Progenitor cell of endocrine pancreas (in vitro differentiated cells): ENCODE measurements around the gene DHRS4L2. TPM values are rescaled to one million over a fixed set of nuclear protein-coding genes. Genes with fewer than 3 reads are reported as not detected.
"Not testable (repeated sequence)": the region's sequence is repeated elsewhere in the genome, so short reads cannot be mapped to it uniquely, and the experiment has no call there.

ENCODE experiments used
- DNase-seq: peaks from one replicate; pipeline ENCODE4 v3.0.0; 2021; ENCODE audit warnings: low spot score; ENCODE audit not compliant: unreplicated experiment
- H3K27ac Mint-ChIP-seq: 2 replicates; pipeline ENCODE4 v1.8.0; 2021; ENCODE audit warnings: mild to moderate bottlenecking, moderate library complexity, mixed read lengths
- H3K27me3 Mint-ChIP-seq: 2 replicates; pipeline ENCODE4 v1.8.0; 2021; ENCODE audit warnings: mixed read lengths
- H3K36me3 Mint-ChIP-seq: 2 replicates; pipeline ENCODE4 v1.8.0; 2022; ENCODE audit warnings: mixed read lengths; ENCODE audit not compliant: insufficient read depth
- H3K4me1 Mint-ChIP-seq: 2 replicates; pipeline ENCODE4 v1.8.0; 2021; ENCODE audit warnings: low read depth, mixed read lengths
- H3K4me3 Mint-ChIP-seq: 2 replicates; pipeline ENCODE4 v1.8.0; 2021; ENCODE audit warnings: low read depth, mild to moderate bottlenecking, moderate library complexity, mixed read lengths
- H3K9me3 Mint-ChIP-seq: 2 replicates; pipeline ENCODE4 v1.8.0; 2021; ENCODE audit warnings: low read depth, mixed read lengths
- CTCF ChIP-seq: fragments of 200-600 bp; sonication (generic); IDR thresholded peaks from one replicate; pipeline ENCODE4 v1.5.0; 2021; ENCODE audit warnings: antibody characterized with exemption, mild to moderate bottlenecking; ENCODE audit not compliant: unreplicated experiment
- total RNA-seq: library from RNA; stranded (reverse); gene quantifications from 2 replicates; pipeline ENCODE4 v1.2.1, GENCODE V29; 2021

Gene DHRS4L2
- total RNA-seq, 1 donor from 2014 or later: 12.2 TPM

GRCh38 chr14:23984891-23985602 lies 3.7 kb upstream of the DHRS4L2 start:
- TF ChIP-seq CTCF: no peak
- no peak overlapping the region for H3K27ac Mint-ChIP-seq
- DNase-seq: no peak
- H3K4me3 Mint-ChIP-seq: no peak overlapping the region
- peaks cover 5% of the 10 kb centered on the region for H3K4me1 Mint-ChIP-seq
- peaks cover 2% of the 10 kb centered on the region for H3K27me3 Mint-ChIP-seq
- H3K36me3 Mint-ChIP-seq: peaks cover 2% of the 10 kb centered on the region
- no peaks in the 10 kb centered on the region for H3K9me3 Mint-ChIP-seq

GRCh38 chr14:23988223-23988606 lies 514 bp upstream of the DHRS4L2 start:
- not testable (repeated sequence) for H3K36me3 Mint-ChIP-seq, H3K9me3 Mint-ChIP-seq, H3K27me3 Mint-ChIP-seq, H3K4me1 Mint-ChIP-seq, DNase-seq
- peak overlapping the region; percentile 66 for H3K4me3 Mint-ChIP-seq
- peak overlapping the region; percentile 90 for H3K27ac Mint-ChIP-seq
- peak; percentile 24 for TF ChIP-seq CTCF

GRCh38 chr14:23989734-23990445 lies 1.2 kb downstream of the DHRS4L2 start:
- DNase-seq, H3K27me3 Mint-ChIP-seq, H3K4me1 Mint-ChIP-seq: not testable (repeated sequence)

GRCh38 chr14:23990961-23991360 lies 2.2 kb downstream of the DHRS4L2 start:
- H3K27me3 Mint-ChIP-seq, H3K4me3 Mint-ChIP-seq, DNase-seq, H3K9me3 Mint-ChIP-seq, H3K27ac Mint-ChIP-seq, H3K4me1 Mint-ChIP-seq, H3K36me3 Mint-ChIP-seq: not testable (repeated sequence)

More at GRCh38 chr14:23989734-23990445, 1.2 kb downstream of the DHRS4L2 start:
- not testable (repeated sequence) for H3K9me3 Mint-ChIP-seq, H3K36me3 Mint-ChIP-seq, H3K4me3 Mint-ChIP-seq
- peak overlapping the region; percentile 43 for H3K27ac Mint-ChIP-seq

GRCh38 chr14:23993042-23993441 lies 4.3 kb downstream of the DHRS4L2 start:
- not testable (repeated sequence) for DNase-seq, H3K27me3 Mint-ChIP-seq, H3K4me3 Mint-ChIP-seq

GRCh38 chr14:23996009-23996408 lies 7.3 kb downstream of the DHRS4L2 start:
- not testable (repeated sequence) for H3K27ac Mint-ChIP-seq, H3K9me3 Mint-ChIP-seq, H3K27me3 Mint-ChIP-seq, H3K4me3 Mint-ChIP-seq, H3K4me1 Mint-ChIP-seq, DNase-seq, H3K36me3 Mint-ChIP-seq

More at GRCh38 chr14:23993042-23993441, 4.3 kb downstream of the DHRS4L2 start:
- H3K4me1 Mint-ChIP-seq, H3K27ac Mint-ChIP-seq, H3K9me3 Mint-ChIP-seq, H3K36me3 Mint-ChIP-seq: not testable (repeated sequence)

- DNase-seq, H3K27me3 Mint-ChIP-seq, H3K4me1 Mint-ChIP-seq, H3K4me3 Mint-ChIP-seq, H3K27ac Mint-ChIP-seq, H3K9me3 Mint-ChIP-seq, H3K36me3 Mint-ChIP-seq: not testable (repeated sequence)
Observed at GRCh38 chr14:23996825-23997224, 8.1 kb downstream of the DHRS4L2 start.

- not testable (repeated sequence) for H3K9me3 Mint-ChIP-seq, H3K27me3 Mint-ChIP-seq, H3K4me1 Mint-ChIP-seq, H3K27ac Mint-ChIP-seq, H3K36me3 Mint-ChIP-seq, DNase-seq, H3K4me3 Mint-ChIP-seq
Observed at GRCh38 chr14:23999640-24000039, 10.9 kb downstream of the DHRS4L2 start.

- not testable (repeated sequence) for H3K36me3 Mint-ChIP-seq, H3K27ac Mint-ChIP-seq, H3K9me3 Mint-ChIP-seq, H3K4me3 Mint-ChIP-seq, H3K4me1 Mint-ChIP-seq, H3K27me3 Mint-ChIP-seq, DNase-seq
Observed at GRCh38 chr14:24001078-24001477, 12.3 kb downstream of the DHRS4L2 start.

- H3K4me3 Mint-ChIP-seq, H3K27ac Mint-ChIP-seq, H3K4me1 Mint-ChIP-seq, H3K27me3 Mint-ChIP-seq, H3K36me3 Mint-ChIP-seq, H3K9me3 Mint-ChIP-seq, DNase-seq: not testable (repeated sequence)
Observed at GRCh38 chr14:24001679-24002078, 12.9 kb downstream of the DHRS4L2 start.

- not testable (repeated sequence) for DNase-seq, H3K9me3 Mint-ChIP-seq, H3K36me3 Mint-ChIP-seq, H3K27ac Mint-ChIP-seq, H3K4me1 Mint-ChIP-seq, H3K27me3 Mint-ChIP-seq
- peak overlapping the region; percentile 53 for H3K4me3 Mint-ChIP-seq
Observed at GRCh38 chr14:24006471-24006816, 17.7 kb downstream of the DHRS4L2 start.
